Endothelial cell of umbilical vein (primary cell): ENCODE results near the gene EFNA4. TPM values are rescaled to one million over a fixed set of nuclear protein-coding genes. Genes with fewer than 3 reads are reported as not detected.

Experiments used
- BruUV-seq: library from RNA; stranded (reverse); fragments of 400-500 nt; replicated peaks from 2 replicates; lab custom pipeline; 2021; lab: Mats Ljungman, UMichigan
- CTCF ChIA-PET: fragments of 300-600, 350-600 bp; sonication (Branson Sonifier 250); formaldehyde crosslinking; loops from one replicate; lab custom pipeline; 2021; ENCODE audit warnings: antibody characterized with exemption, inconsistent platforms; lab: Charles Lee
- POLR2A ChIA-PET: fragments of 300-600, 350-600 bp; sonication (Branson Sonifier 250); formaldehyde crosslinking; loops from one replicate; lab custom pipeline; 2021; ENCODE audit warnings: antibody characterized with exemption, inconsistent platforms; lab: Charles Lee
- DNase-seq: peaks from one replicate; pipeline ENCODE4 v3.0.0-alpha.2; 2011; ENCODE audit warnings: low read depth, low spot score
- FAIRE-seq: peaks from 2 replicates; lab custom pipeline; 2011; peaks lifted over from hg19 to GRCh38; lab: Jason Lieb, UNC
- H2AFZ ChIP-seq: 2 replicates; pipeline ENCODE4 v1.6.0; 2012; ENCODE audit warnings: low read depth, low read length, control low read depth, inconsistent platforms
- H3K27ac ChIP-seq: 2 replicates; pipeline ENCODE4 v1.5.1; 2011; ENCODE audit warnings: low read depth, mild to moderate bottlenecking, control low read depth, low read length, moderate library complexity; ENCODE audit not compliant: insufficient read depth
- H3K27me3 ChIP-seq, 2 experiments: 2 replicates each; pipeline versions ENCODE4 v1.6.0 to v1.6.1; 2011; ENCODE audit warnings: low read length in 2 of 2, mixed read lengths in 1 of 2; ENCODE audit not compliant: control insufficient read depth in 2 of 2, insufficient read depth in 2 of 2
- H3K36me3 ChIP-seq, 2 experiments: 2 replicates in 1 of 2; 3 replicates in 1 of 2; pipeline ENCODE4 v1.5.1; 2011; ENCODE audit warnings: low read length in 2 of 2, mild to moderate bottlenecking in 1 of 2, moderate library complexity in 1 of 2; ENCODE audit not compliant: control insufficient read depth in 2 of 2, insufficient read depth in 2 of 2; ENCODE audit errors: extremely low read depth in 1 of 2
- H3K4me1 ChIP-seq: 3 replicates; pipeline ENCODE4 v1.5.1; 2011; ENCODE audit warnings: mild to moderate bottlenecking, low read length; ENCODE audit not compliant: control insufficient read depth, insufficient read depth; ENCODE audit errors: extremely low read depth
- H3K4me2 ChIP-seq: 2 replicates; pipeline ENCODE4 v1.6.1; 2011; ENCODE audit warnings: low read length, control low read depth, mixed read lengths; ENCODE audit not compliant: insufficient read depth
- H3K4me3 ChIP-seq, 3 experiments: fragments of 200-600 bp in 1 of 3; sonication (generic), shearing (Covaris generic) in 1 of 3; replicated peaks in 1 of 3; 2 replicates each; pipeline ENCODE4 v1.5.1; 2011 to 2016; ENCODE audit warnings: control low read depth in 3 of 3, low read length in 3 of 3, mild to moderate bottlenecking in 2 of 3, inconsistent platforms in 1 of 3, low read depth in 1 of 3, moderate library complexity in 1 of 3; ENCODE audit not compliant: insufficient read depth in 1 of 3
- H3K79me2 ChIP-seq: 2 replicates; pipeline ENCODE4 v1.6.0; 2012; ENCODE audit warnings: low read length, inconsistent platforms; ENCODE audit not compliant: control insufficient read depth, insufficient read depth
- H3K9ac ChIP-seq: replicated peaks from 2 replicates; pipeline ENCODE3; 2011; ENCODE audit warnings: low read length, control low read depth; ENCODE audit not compliant: insufficient read depth; ENCODE audit errors: extremely low read depth
- H3K9me1 ChIP-seq: replicated peaks from 3 replicates; pipeline ENCODE4 v1.6.0; 2011; ENCODE audit warnings: mild to moderate bottlenecking, low read length; ENCODE audit not compliant: control insufficient read depth, insufficient read depth; ENCODE audit errors: extremely low read depth
- H3K9me3 ChIP-seq: replicated peaks from 2 replicates; pipeline ENCODE4 v1.5.1; 2012; ENCODE audit warnings: low read length, inconsistent platforms; ENCODE audit not compliant: control insufficient read depth, insufficient read depth
- H4K20me1 ChIP-seq: replicated peaks from 2 replicates; pipeline ENCODE3; 2011; ENCODE audit warnings: mild to moderate bottlenecking, low read length; ENCODE audit not compliant: control insufficient read depth, insufficient read depth; ENCODE audit errors: extremely low read depth
- EZH2 ChIP-seq: IDR thresholded peaks from 2 replicates; pipeline ENCODE4 v1.6.1; 2012; ENCODE audit warnings: borderline replicate concordance, low read depth, mild to moderate bottlenecking, moderate library complexity, low read length, inconsistent platforms; ENCODE audit not compliant: severe bottlenecking
- FOS ChIP-seq: IDR thresholded peaks from 2 replicates; pipeline ENCODE4 v1.6.1; 2011; ENCODE audit warnings: mild to moderate bottlenecking, low read length, moderate library complexity, borderline replicate concordance; ENCODE audit not compliant: insufficient read depth
- GATA2 ChIP-seq: IDR thresholded peaks from 2 replicates; pipeline ENCODE4 v1.7.0; 2011; ENCODE audit warnings: low read depth, mild to moderate bottlenecking, moderate library complexity, mixed read lengths, low read length; ENCODE audit not compliant: insufficient read length, insufficient read depth
- JUN ChIP-seq: IDR thresholded peaks from 2 replicates; pipeline ENCODE4 v1.6.1; 2011; ENCODE audit warnings: borderline replicate concordance, low read depth; ENCODE audit not compliant: insufficient read length, insufficient read depth
- MAX ChIP-seq: IDR thresholded peaks from 2 replicates; pipeline ENCODE4 v1.6.1; 2011; ENCODE audit not compliant: insufficient read depth, insufficient read length
- MYC ChIP-seq: IDR thresholded peaks from one replicate; pipeline ENCODE4 v1.6.1; 2011; ENCODE audit warnings: mild to moderate bottlenecking, low read depth, low read length
- POLR2A ChIP-seq: IDR thresholded peaks from 2 replicates; pipeline ENCODE4 v1.6.1; 2012; ENCODE audit warnings: low read depth, mild to moderate bottlenecking, control low read depth, low read length
- POLR2AphosphoS5 ChIP-seq: IDR thresholded peaks from 2 replicates; pipeline ENCODE4 v1.6.1; 2012; ENCODE audit warnings: low read depth, mild to moderate bottlenecking, control low read depth, low read length, moderate library complexity; ENCODE audit not compliant: insufficient read depth
- dilution Hi-C: fragments of 300-500 bp; cut with MboI; formaldehyde crosslinking; loops from one replicate; pipeline ENCODE4 v1.15.0; 2019; ENCODE audit warnings: low sequenced_read_pairs; ENCODE audit not compliant: extremely low pct_ligation_motif_present
- intact Hi-C: fragments of 100-400 bp; cut with micrococcal nuclease; formaldehyde crosslinking; loops from one replicate; pipeline ENCODE4 v1.10.0; 2022
- polyA plus RNA-seq, 4 experiments: library from polyadenylated mRNA; depleted of rRNA in 3 of 4; stranded (reverse) in 3 of 4; unstranded in 1 of 4; fragments of >200 nt; gene quantifications; 2 replicates each; pipeline versions ENCODE4 v1.2.1 to v1.2.3, GENCODE V29; 2011 to 2012; ENCODE audit warnings: missing spikeins in 1 of 4
- total RNA-seq: library from RNA; stranded (reverse); gene quantifications from 2 replicates; pipeline ENCODE4 v1.2.3, GENCODE V29; 2021
- TF ChIP-seq, protein P1 (sequence below), 2 donors: IDR thresholded peaks; 1 replicate in 1 of 2; 2 replicates in 1 of 2; pipeline ENCODE4 v1.5.1; 2011; ENCODE audit warnings: low read length in 2 of 2, mild to moderate bottlenecking in 2 of 2, moderate library complexity in 2 of 2, control low read depth in 1 of 2, inconsistent platforms in 1 of 2, low read depth in 1 of 2; ENCODE audit not compliant: insufficient read depth in 1 of 2; ENCODE audit errors: extremely low read depth in 1 of 2

Gene EFNA4
- total and polyA plus RNA-seq, 2 donors (not counting 3 experiments of a cell fraction or from before 2014, with no cell fraction given) = 16.5 to 25.2 TPM

GRCh38 chr1:155034318-155035208 lies 29.0 kb upstream of the EFNA4 start:
- Histone ChIP-seq H3K4me3 (no peak overlapping the region), H3K4me1 (peaks cover 4% of the 10 kb centered on the region), H3K9me3 (no peaks in the 10 kb centered on the region), H3K36me3 (no peaks in the 10 kb centered on the region), H4K20me1 (no peaks in the 10 kb centered on the region), H3K79me2 (no peaks in the 10 kb centered on the region), H2AFZ (no peak overlapping the region), H3K27ac (no peak overlapping the region), H3K4me2 (no peak overlapping the region), H3K9ac (no peak overlapping the region), H3K27me3 (peaks cover 0 to 5% of the 10 kb centered on the region in 2 experiments), H3K9me1 (no peaks in the 10 kb centered on the region)
- no TSS peak for BruUV-seq
- POLR2A ChIA-PET = no interaction called here
- intact Hi-C loops (no loop called here), dilution Hi-C loops (no loop called here)
- FAIRE-seq (no peak), DNase-seq (no peak)
- CTCF ChIA-PET = interaction anchor here (1.1 to 3.1 kb wide), 3 partner anchors 10 to 50 kb away, joined by 3 to 12 read pairs (median 8); no protein-coding TSS in a partner anchor
- TF ChIP-seq FOS (no peak), POLR2A (no peak), POLR2AphosphoS5 (no peak), JUN (no peak), GATA2 (no peak), MYC (no peak), MAX (no peak), EZH2 (no peak)
- TF ChIP-seq, protein P1, sequence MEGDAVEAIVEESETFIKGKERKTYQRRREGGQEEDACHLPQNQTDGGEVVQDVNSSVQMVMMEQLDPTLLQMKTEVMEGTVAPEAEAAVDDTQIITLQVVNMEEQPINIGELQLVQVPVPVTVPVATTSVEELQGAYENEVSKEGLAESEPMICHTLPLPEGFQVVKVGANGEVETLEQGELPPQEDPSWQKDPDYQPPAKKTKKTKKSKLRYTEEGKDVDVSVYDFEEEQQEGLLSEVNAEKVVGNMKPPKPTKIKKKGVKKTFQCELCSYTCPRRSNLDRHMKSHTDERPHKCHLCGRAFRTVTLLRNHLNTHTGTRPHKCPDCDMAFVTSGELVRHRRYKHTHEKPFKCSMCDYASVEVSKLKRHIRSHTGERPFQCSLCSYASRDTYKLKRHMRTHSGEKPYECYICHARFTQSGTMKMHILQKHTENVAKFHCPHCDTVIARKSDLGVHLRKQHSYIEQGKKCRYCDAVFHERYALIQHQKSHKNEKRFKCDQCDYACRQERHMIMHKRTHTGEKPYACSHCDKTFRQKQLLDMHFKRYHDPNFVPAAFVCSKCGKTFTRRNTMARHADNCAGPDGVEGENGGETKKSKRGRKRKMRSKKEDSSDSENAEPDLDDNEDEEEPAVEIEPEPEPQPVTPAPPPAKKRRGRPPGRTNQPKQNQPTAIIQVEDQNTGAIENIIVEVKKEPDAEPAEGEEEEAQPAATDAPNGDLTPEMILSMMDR (IDR thresholded peaks at IDR 0.05; ENCODE audit: extremely low read depth in 1 of 2, insufficient read depth in 1 of 2, low read depth in 1 of 2, low read length in 2 of 2) = no peak
